ENCODE data around the gene THBS1. TPM values are rescaled to one million over a fixed set of nuclear protein-coding genes. Genes with fewer than 3 reads are reported as not detected.

The THBS1 gene
- total RNA-seq, 1 experiment from 2014 or later, result 342 TPM

- Mint-ChIP-seq H3K4me3 (ENCODE audit: unreplicated experiment) (no peak overlapping the region), H3K36me3 (ENCODE audit: insufficient read depth, unreplicated experiment) (no peaks in the 10 kb centered on the region), H3K27me3 (ENCODE audit: insufficient read depth, unreplicated experiment) (no peaks in the 10 kb centered on the region), H3K27ac (ENCODE audit: unreplicated experiment) (no peak overlapping the region), H3K9me3 (ENCODE audit: unreplicated experiment) (no peaks in the 10 kb centered on the region), H3K4me1 (ENCODE audit: low read depth, unreplicated experiment) (peaks cover 7% of the 10 kb centered on the region)
- ChIA-PET POLR2A (no interaction called here), CTCF (no interaction called here)
- no peaks in the 10 kb centered on the region for H3K36me3 ChIP-seq (ENCODE audit: control insufficient read depth, insufficient read depth, low read length)
- intact Hi-C loops (cut with micrococcal nuclease; ENCODE audit: unreplicated experiment), result no loop called here
- TF ChIP-seq CTCF (IDR thresholded peaks at IDR 0.05; ENCODE audit: insufficient read depth in 1 of 2, low read depth in 1 of 2, low read length in 1 of 2, severe bottlenecking in 1 of 2, unreplicated experiment in 1 of 2), result no peak
- no peaks in the 10 kb centered on the region for H3K9me3 ChIP-seq
- no peak overlapping the region for H3K4me3 ChIP-seq (ENCODE audit: low read depth, low read length)
- no peak for DNase-seq
- no peaks in the 10 kb centered on the region for H3K27me3 ChIP-seq (replicated peaks; ENCODE audit: control insufficient read depth, insufficient read depth, low read length)
- BruUV-seq (replicated peaks), result no TSS peak
- H3K4me1 ChIP-seq, result 0 out of 2 replicates have a peak, but pooled peaks cover 4% of the 10 kb centered on the region
These were observed 48.5 kb downstream of the THBS1 start for GRCh38 chr15:39629371-39629770.

GRCh38 chr15:39629906-39630305 is 49.0 kb downstream of the THBS1 start:
- DNase-seq, result no peak
- CTCF ChIA-PET, result no interaction called here
- H3K27me3 ChIP-seq (replicated peaks; ENCODE audit: control insufficient read depth, insufficient read depth, low read length), result no peaks in the 10 kb centered on the region
- H3K9me3 Mint-ChIP-seq (ENCODE audit: unreplicated experiment), result no peaks in the 10 kb centered on the region
- H3K36me3 Mint-ChIP-seq (ENCODE audit: insufficient read depth, unreplicated experiment), result no peaks in the 10 kb centered on the region
- no peaks in the 10 kb centered on the region for H3K27me3 Mint-ChIP-seq (ENCODE audit: insufficient read depth, unreplicated experiment)
- TF ChIP-seq CTCF (IDR thresholded peaks at IDR 0.05; ENCODE audit: insufficient read depth in 1 of 2, low read depth in 1 of 2, low read length in 1 of 2, severe bottlenecking in 1 of 2, unreplicated experiment in 1 of 2), result no peak
- H3K4me3 ChIP-seq (ENCODE audit: low read depth, low read length), result no peak overlapping the region
- H3K4me1 Mint-ChIP-seq (ENCODE audit: low read depth, unreplicated experiment), result peaks cover 7% of the 10 kb centered on the region
- H3K27ac Mint-ChIP-seq (ENCODE audit: unreplicated experiment), result no peak overlapping the region
- H3K4me3 Mint-ChIP-seq (ENCODE audit: unreplicated experiment), result no peak overlapping the region
- H3K4me1 ChIP-seq, result 0 out of 2 replicates have a peak, but pooled peaks cover 4% of the 10 kb centered on the region
- H3K36me3 ChIP-seq (ENCODE audit: control insufficient read depth, insufficient read depth, low read length), result no peaks in the 10 kb centered on the region
- intact Hi-C loops (cut with micrococcal nuclease; ENCODE audit: unreplicated experiment), result no loop called here
- no TSS peak for BruUV-seq (replicated peaks)
- H3K9me3 ChIP-seq, result no peaks in the 10 kb centered on the region
- POLR2A ChIA-PET, result no interaction called here

GRCh38 chr15:39631357-39631756 is 50.5 kb downstream of the THBS1 start:
- Histone ChIP-seq H3K4me1 (0 out of 2 replicates have a peak, but pooled peaks cover 4% of the 10 kb centered on the region), H3K9me3 (no peaks in the 10 kb centered on the region), H3K36me3 (ENCODE audit: control insufficient read depth, insufficient read depth, low read length) (no peaks in the 10 kb centered on the region), H3K4me3 (ENCODE audit: low read depth, low read length) (no peak overlapping the region), H3K27me3 (replicated peaks; ENCODE audit: control insufficient read depth, insufficient read depth, low read length) (no peaks in the 10 kb centered on the region)
- Mint-ChIP-seq H3K9me3 (ENCODE audit: unreplicated experiment) (no peaks in the 10 kb centered on the region), H3K4me3 (ENCODE audit: unreplicated experiment) (no peak overlapping the region), H3K27me3 (ENCODE audit: insufficient read depth, unreplicated experiment) (no peaks in the 10 kb centered on the region), H3K27ac (ENCODE audit: unreplicated experiment) (no peak overlapping the region), H3K36me3 (ENCODE audit: insufficient read depth, unreplicated experiment) (no peaks in the 10 kb centered on the region), H3K4me1 (ENCODE audit: low read depth, unreplicated experiment) (peaks cover 7% of the 10 kb centered on the region)
- no peak for DNase-seq
- no TSS peak for BruUV-seq (replicated peaks)
- intact Hi-C loops (cut with micrococcal nuclease; ENCODE audit: unreplicated experiment), result no loop called here
- TF ChIP-seq CTCF (IDR thresholded peaks at IDR 0.05; ENCODE audit: insufficient read depth in 1 of 2, low read depth in 1 of 2, low read length in 1 of 2, severe bottlenecking in 1 of 2, unreplicated experiment in 1 of 2), result no peak
- POLR2A ChIA-PET, result no interaction called here
- CTCF ChIA-PET, result no interaction called here

Measured in Caco-2 (cell line).